GM20000 (cell line): ENCODE results near the gene JMJD1C.
"Not testable (repeated sequence)": the region's sequence is repeated elsewhere in the genome, so short reads cannot be mapped to it uniquely, and the experiment has no call there.

ENCODE experiments used
- DNase-seq: peaks from one replicate; pipeline ENCODE4 v3.0.0; 2012; ENCODE audit warnings: low spot score
- TF ChIP-seq, protein P1 (sequence below): IDR thresholded peaks from 2 replicates; pipeline ENCODE4 v1.5.1; 2012; ENCODE audit warnings: mild to moderate bottlenecking, control low read depth; ENCODE audit errors: extremely low read depth, missing control alignments

The JMJD1C gene

DNA sequence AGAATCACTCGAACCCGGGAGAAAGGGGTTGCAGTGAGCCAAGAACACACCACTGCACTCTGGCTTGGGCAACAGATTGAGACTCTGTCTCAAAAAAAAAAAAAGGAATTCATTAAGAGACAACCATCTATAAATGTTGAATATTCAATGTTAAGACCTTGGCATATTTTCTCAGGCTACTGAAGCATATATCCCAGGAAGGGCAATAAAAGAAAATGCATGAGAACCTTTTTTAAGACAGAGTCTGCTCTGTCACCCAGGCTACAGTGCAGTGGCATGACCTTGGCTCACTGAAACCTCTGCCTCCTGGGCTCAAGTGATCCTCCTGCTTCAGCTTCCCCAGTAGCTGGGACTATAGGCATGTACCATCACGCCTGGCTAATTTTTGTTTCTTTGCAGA is 165.0 kb downstream of the JMJD1C start:
- TF ChIP-seq, protein P1, sequence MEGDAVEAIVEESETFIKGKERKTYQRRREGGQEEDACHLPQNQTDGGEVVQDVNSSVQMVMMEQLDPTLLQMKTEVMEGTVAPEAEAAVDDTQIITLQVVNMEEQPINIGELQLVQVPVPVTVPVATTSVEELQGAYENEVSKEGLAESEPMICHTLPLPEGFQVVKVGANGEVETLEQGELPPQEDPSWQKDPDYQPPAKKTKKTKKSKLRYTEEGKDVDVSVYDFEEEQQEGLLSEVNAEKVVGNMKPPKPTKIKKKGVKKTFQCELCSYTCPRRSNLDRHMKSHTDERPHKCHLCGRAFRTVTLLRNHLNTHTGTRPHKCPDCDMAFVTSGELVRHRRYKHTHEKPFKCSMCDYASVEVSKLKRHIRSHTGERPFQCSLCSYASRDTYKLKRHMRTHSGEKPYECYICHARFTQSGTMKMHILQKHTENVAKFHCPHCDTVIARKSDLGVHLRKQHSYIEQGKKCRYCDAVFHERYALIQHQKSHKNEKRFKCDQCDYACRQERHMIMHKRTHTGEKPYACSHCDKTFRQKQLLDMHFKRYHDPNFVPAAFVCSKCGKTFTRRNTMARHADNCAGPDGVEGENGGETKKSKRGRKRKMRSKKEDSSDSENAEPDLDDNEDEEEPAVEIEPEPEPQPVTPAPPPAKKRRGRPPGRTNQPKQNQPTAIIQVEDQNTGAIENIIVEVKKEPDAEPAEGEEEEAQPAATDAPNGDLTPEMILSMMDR: no peak
- DNase-seq: no peak

DNA sequence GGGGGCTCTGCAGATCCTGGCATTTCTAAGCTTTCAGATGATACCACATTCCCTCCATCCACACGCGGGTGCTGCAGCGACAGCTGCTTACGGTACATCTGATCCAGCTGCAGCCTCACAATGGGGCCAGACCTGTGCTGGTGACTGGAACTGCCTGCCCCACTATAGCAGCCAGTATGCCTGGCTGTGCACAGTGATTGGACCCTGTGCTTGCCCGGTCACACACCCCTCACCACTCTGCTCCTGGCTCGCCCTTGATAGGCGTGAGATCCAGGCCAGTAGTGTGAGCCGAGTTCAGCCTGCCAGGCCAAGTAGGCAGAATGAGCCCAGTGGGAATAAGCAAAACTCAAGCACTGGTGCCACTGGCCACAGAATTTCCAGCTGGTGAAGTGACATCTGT is 167.8 kb downstream of the JMJD1C start:
- TF ChIP-seq, protein P1: no peak
- DNase-seq: no peak

DNA sequence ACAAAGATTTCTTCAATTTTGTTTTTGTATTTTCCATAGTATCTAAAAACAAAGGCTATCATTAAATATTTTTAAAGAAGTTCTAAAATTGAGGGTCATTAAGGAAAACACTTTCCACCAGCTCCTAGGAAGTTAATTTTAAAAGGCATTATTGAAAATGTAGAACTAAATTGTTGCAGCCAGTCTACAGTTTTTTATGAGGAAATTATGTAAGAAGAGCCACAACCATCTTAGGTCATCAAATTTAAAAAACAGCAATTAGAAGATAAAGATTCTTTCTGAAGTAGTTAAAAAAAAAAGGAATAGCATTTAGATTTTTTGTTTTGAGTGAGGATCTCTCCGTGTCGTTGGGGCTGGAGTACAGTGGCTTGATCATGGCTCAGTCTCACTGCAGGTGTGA is 171.0 kb downstream of the JMJD1C start:
- DNase-seq: no peak
- TF ChIP-seq, protein P1: no peak

DNA sequence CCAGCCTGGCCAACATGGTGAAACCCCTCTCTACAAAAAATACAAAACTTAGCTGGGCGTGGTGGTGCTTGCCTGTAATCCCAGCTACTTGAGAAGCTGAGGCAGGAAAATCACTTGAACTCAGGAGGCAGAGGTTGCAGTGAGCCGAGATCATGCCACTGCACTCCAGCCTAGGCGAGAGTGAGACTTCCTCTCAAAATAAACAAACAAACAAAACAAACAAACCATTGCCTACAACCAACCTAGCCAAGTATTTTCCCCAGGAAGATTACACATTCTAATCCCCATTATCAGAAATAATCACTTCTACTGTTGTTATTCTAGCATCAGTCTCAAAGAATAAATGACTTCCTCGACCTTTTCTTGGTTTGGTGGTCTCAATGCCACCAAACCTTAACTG is 172.9 kb downstream of the JMJD1C start:
- DNase-seq: not testable (repeated sequence)

DNA sequence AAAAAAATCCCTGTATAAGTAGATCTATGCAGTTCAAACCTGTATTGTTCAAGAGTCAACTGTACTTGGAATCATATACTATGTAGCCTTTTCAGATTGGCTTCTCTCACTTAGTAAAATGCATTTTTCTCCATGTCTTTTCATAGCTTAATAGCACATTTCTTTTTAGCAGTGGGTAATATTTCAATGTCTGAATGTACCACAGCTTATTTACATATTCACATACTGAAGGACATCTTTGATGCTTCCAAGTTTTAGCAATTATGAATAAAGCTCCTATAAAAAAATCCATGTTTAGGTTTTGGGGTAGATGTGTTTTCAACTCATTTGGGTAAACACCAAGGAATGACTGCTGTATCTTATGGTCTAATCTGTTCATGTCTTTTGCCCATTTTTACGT is 177.6 kb downstream of the JMJD1C start:
- no peak for DNase-seq
- TF ChIP-seq, protein P1: no peak

DNA sequence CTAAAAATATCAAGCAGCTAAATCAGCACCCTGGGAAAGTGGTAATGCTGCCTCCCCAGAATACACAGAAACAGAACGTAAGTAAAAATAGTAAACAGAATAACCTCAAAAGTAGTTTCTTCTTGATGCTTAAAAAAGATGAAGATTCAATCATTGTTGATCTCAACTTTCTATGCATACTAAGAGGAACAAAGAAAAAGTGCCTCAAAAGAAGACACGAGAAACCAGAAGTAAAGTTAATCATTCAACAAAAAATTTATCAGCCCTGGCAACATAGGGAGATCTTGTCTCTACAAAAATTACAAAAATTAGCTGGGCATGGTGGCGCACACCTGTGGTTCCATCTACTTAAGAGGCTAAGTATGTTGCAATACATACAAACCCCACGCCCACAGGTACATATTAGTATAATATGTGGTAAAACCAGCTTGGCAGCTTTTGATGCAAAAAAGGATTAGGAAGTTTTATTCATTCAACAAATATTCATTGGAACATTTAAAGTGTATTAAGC is 179.0 kb downstream of the JMJD1C start:
- TF ChIP-seq, protein P1: no peak
- peak; percentile 40 for DNase-seq

DNA sequence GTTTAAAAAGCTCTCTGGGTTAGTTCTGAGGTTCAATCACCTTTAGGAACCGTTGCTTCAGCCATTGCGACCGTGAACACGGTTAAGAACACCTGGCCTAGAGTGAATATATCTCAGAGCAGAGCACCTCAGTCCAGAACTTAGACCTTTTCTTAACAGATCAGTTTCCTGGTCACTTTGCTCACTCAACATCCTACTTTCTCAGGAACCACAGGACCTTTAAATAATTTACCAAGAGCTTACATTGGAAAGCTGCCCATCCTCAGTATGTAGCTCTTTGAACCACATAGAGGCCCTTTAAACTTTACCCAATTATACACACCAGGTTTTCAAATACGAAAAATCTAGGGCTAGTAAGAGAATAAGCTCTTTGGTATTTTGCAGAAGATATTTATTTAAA is 179.4 kb downstream of the JMJD1C start:
- DNase-seq: peak; percentile 11
- TF ChIP-seq, protein P1: no peak

DNA sequence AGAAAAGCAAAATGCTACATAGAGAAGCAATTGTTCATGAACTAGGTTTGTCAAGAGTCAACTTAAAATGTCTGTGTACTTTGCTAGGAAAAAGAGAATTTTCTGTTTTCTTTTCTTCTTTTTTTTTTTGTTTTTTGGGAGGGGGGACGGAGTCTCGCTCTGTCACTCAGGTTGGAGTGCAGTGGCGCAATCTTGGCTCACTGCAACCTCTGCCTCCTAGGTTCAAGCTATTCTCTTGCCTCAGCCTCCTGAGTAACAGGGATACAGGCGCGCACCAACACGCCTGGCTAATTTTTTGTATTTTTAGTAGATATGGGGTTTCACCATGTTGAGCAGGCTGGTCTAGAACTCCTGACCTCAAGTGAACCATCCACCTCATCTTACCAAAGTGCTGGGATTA is 181.9 kb downstream of the JMJD1C start:
- DNase-seq: not testable (repeated sequence)

DNA sequence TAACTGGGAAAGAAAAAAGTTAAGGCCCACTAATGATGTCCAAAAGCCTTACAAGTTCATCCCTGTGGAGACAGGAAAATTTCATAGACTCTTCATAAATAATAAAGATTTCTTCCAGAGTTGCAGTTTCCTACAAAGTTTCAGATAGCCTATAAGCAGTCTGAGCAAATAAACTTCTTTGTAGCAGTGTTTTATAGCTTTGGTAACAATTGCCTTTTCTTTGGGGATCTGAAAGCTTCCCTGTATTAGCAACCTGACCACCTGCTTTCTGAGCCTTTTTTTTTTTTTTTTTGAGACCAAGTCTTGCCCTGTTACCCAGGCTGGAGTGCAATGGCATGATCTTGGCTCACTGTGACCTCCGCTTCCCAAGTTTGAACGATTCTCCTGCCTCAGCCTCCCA is 182.7 kb downstream of the JMJD1C start:
- TF ChIP-seq, protein P1: no peak
- no peak for DNase-seq
